Trophoblast cell (in vitro differentiated cells and primary cell): Measurements from ENCODE around the gene CAPN8.
A peak's percentile ranks its signal among the peaks of the same experiment; 100 is the strongest.

Experiments
- DNase-seq, 2 donors: peaks; one replicate each; pipeline ENCODE4 v3.0.0-alpha.2; 2016
- H2AFZ ChIP-seq: 2 replicates; pipeline ENCODE4 v1.6.1; 2013; ENCODE audit warnings: low read length, moderate library complexity, mild to moderate bottlenecking; ENCODE audit not compliant: insufficient read depth, poor library complexity
- H2AK5ac ChIP-seq: 2 replicates; pipeline ENCODE4 v1.6.1; 2013; ENCODE audit warnings: mild to moderate bottlenecking, low read length
- H2BK120ac ChIP-seq: 2 replicates; pipeline ENCODE4 v1.6.1; 2013; ENCODE audit warnings: low read length, mild to moderate bottlenecking, moderate library complexity; ENCODE audit not compliant: insufficient read depth, poor library complexity
- H2BK12ac ChIP-seq: 2 replicates; pipeline ENCODE4 v1.6.1; 2013; ENCODE audit warnings: mild to moderate bottlenecking, low read length, moderate library complexity
- H2BK5ac ChIP-seq: 2 replicates; pipeline ENCODE4 v1.6.1; 2013; ENCODE audit warnings: low read length, low read depth, moderate library complexity, mild to moderate bottlenecking; ENCODE audit not compliant: poor library complexity
- H3K14ac ChIP-seq: 2 replicates; pipeline ENCODE4 v1.6.1; 2013; ENCODE audit warnings: mild to moderate bottlenecking, low read length
- H3K18ac ChIP-seq: 2 replicates; pipeline ENCODE4 v1.6.1; 2013; ENCODE audit warnings: mild to moderate bottlenecking, low read length
- H3K23ac ChIP-seq: 2 replicates; pipeline ENCODE4 v1.6.1; 2013; ENCODE audit warnings: low read length
- H3K27ac ChIP-seq: 2 replicates; pipeline ENCODE4 v1.5.1; 2013; ENCODE audit warnings: low read depth, mild to moderate bottlenecking, inconsistent platforms, low read length, moderate library complexity
- H3K27me3 ChIP-seq: 2 replicates; pipeline ENCODE4 v1.6.1; 2013; ENCODE audit warnings: inconsistent platforms, mild to moderate bottlenecking, low read length, moderate library complexity; ENCODE audit not compliant: insufficient read depth
- H3K36me3 ChIP-seq, 2 experiments: 1 replicate in 1 of 2; 2 replicates in 1 of 2; pipeline ENCODE4 v1.6.1; 2013; ENCODE audit warnings: low read length in 2 of 2, mild to moderate bottlenecking in 2 of 2, moderate library complexity in 1 of 2; ENCODE audit not compliant: insufficient read depth in 2 of 2, control insufficient read depth in 1 of 2
- H3K4ac ChIP-seq: 2 replicates; pipeline ENCODE4 v1.6.1; 2013; ENCODE audit warnings: low read depth, mild to moderate bottlenecking, low read length, moderate library complexity
- H3K4me1 ChIP-seq, 2 experiments: 1 replicate in 1 of 2; 2 replicates in 1 of 2; pipeline ENCODE4 v1.6.1; 2013; ENCODE audit warnings: low read length in 2 of 2, mild to moderate bottlenecking in 2 of 2, moderate library complexity in 1 of 2; ENCODE audit not compliant: insufficient read depth in 2 of 2, control insufficient read depth in 1 of 2
- H3K4me2 ChIP-seq: 2 replicates; pipeline ENCODE4 v1.6.1; 2013; ENCODE audit warnings: inconsistent platforms, mild to moderate bottlenecking, low read length, moderate library complexity
- H3K4me3 ChIP-seq: 2 replicates; pipeline ENCODE4 v1.5.1; 2013; ENCODE audit warnings: mild to moderate bottlenecking, low read depth, low read length, inconsistent platforms
- H3K79me1 ChIP-seq: one replicate; pipeline ENCODE4 v1.6.1; 2013; ENCODE audit warnings: low read length
- H3K79me2 ChIP-seq: 2 replicates; pipeline ENCODE4 v1.6.1; 2013; ENCODE audit warnings: low read length, mild to moderate bottlenecking; ENCODE audit not compliant: control insufficient read depth, insufficient read depth, poor library complexity
- H3K9ac ChIP-seq: 2 replicates; pipeline ENCODE4 v1.6.1; 2013; ENCODE audit warnings: mild to moderate bottlenecking, low read length
- H3K9me3 ChIP-seq: 2 replicates; pipeline ENCODE4 v1.6.1; 2013; ENCODE audit warnings: low read depth, mild to moderate bottlenecking, control low read depth, inconsistent platforms, low read length; ENCODE audit not compliant: insufficient read depth
- H4K12ac ChIP-seq: 2 replicates; pipeline ENCODE4 v1.6.1; 2013; ENCODE audit warnings: low read depth, mild to moderate bottlenecking, low read length, moderate library complexity
- H4K8ac ChIP-seq: 2 replicates; pipeline ENCODE4 v1.6.1; 2013; ENCODE audit warnings: low read depth, mild to moderate bottlenecking, low read length, moderate library complexity
- H4K91ac ChIP-seq: one replicate; pipeline ENCODE4 v1.6.1; 2013; ENCODE audit warnings: low read depth, mild to moderate bottlenecking, low read length, moderate library complexity
- WGBS: extraction: QIAGEN DNeasy Blood & Tissue Kit; methylation state at CpG from one replicate; pipeline ENCODE4 v1.1.7; 2013; ENCODE audit warnings: missing lambda C conversion rate; ENCODE audit not compliant: insufficient read length, insufficient coverage; ENCODE audit errors: extremely low coverage; 5-methylcytosine and 5-hydroxymethylcytosine counted together

Gene CAPN8

DNA sequence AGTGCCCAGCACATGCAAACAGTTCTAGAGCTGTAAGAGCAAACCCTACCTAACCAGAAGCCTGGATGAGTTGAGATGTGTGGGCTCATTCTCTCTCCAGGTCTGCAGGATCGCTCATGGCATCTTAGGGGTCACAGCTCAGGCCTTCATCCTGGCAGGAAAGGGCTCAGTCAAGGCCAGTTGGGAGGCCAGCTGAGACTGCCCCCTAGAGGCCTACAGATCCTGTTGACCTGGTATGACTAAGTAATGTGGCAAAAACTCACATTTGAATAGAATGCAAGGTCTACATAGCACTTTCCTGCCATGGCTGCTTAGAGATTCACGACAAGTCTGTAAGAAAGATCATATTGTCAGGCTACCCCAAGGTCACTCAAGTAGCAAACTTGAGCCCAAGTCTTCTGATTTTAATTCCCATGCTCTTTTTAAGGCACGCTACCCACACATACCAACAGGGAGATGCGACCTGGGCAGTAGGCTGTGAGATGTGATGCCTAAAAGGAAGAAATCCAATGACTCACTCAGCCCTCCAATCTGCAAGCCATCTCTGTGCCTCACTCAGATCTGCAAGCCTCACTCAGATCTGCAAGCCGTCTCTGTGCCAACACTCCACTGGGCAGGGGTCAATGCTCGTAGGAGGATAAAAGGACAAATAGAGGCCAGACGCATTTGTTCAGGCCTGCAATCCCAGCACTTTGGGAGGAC, 5.1 kb upstream of the CAPN8 start:
- H3K27me3 ChIP-seq: no peaks in the 10 kb centered on the region
- WGBS: no CpG with 5 or more reads among the region's 7 CpGs
- DNase-seq: peak; percentile 17 to 45

DNA sequence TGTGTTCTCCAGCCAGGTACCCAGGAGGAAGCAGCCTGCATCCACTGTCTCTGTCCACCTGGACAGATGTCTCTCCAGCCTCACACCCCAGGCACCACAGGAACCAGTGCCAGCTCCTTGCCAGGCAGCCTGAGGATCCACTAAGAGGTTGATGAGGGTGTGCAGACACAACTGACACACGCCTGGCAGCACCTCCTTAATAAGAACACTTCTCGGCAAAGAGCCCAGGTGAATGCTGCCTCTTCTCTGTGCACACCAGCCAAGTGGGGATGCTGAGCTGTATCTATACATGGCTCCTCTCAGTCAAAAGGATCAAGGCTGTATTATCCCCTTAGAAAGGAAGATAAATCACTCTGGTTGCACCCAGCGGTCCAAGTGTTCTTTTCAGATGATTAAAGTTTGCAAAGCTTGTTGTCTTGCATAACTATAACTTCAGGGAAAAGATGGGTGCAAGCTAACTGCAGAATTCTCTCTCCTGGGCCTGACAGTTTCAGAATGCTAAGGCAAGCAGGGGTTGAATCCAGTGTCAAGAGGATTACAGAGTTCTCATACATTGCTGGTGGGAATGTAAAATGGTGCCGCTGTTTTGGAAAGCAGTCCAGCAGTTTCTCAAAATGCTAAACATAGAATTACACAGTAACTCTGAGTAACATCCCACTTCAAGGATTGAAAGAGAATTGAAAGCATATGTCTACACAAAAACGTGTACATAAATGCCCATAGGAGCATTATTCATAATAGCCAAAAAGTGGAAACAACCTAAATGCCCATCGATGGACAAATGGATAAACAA, 3.7 kb upstream of the CAPN8 start:
- Histone ChIP-seq H4K91ac (no peak overlapping the region), H3K4me2 (no peak overlapping the region), H2AK5ac (no peak overlapping the region), H4K12ac (no peak overlapping the region), H3K4me1 (no peaks in the 10 kb centered on the region), H3K9me3 (peaks cover 4% of the 10 kb centered on the region), H3K36me3 (no peaks in the 10 kb centered on the region), H3K4ac (no peak overlapping the region), H3K4me3 (no peak overlapping the region), H2BK120ac (no peak overlapping the region), H3K79me2 (no peaks in the 10 kb centered on the region), H3K79me1 (no peaks in the 10 kb centered on the region), H3K18ac (no peak overlapping the region), H3K14ac (no peak overlapping the region), H3K27ac (no peak overlapping the region), H3K27me3 (no peaks in the 10 kb centered on the region), H2BK12ac (no peak overlapping the region), H4K8ac (no peak overlapping the region), H3K9ac (no peak overlapping the region), H2AFZ (no peak overlapping the region), H2BK5ac (no peak overlapping the region), H3K23ac (no peak overlapping the region)
- no peak for DNase-seq
- no CpG with 5 or more reads among the region's 6 CpGs for WGBS

More for the DNA sequence above, 5.1 kb upstream of the CAPN8 start:
- Histone ChIP-seq H3K4me3 (no peak overlapping the region), H2BK120ac (no peak overlapping the region), H2BK12ac (no peak overlapping the region), H3K4me2 (no peak overlapping the region), H3K23ac (no peak overlapping the region), H3K9me3 (peaks cover 6% of the 10 kb centered on the region), H3K9ac (no peak overlapping the region), H3K18ac (no peak overlapping the region), H2AK5ac (no peak overlapping the region), H2AFZ (no peak overlapping the region), H3K4me1 (no peaks in the 10 kb centered on the region), H3K79me2 (no peaks in the 10 kb centered on the region), H3K4ac (no peak overlapping the region), H3K79me1 (no peaks in the 10 kb centered on the region), H2BK5ac (no peak overlapping the region), H3K36me3 (no peaks in the 10 kb centered on the region), H3K27ac (no peak overlapping the region), H4K12ac (no peak overlapping the region), H4K91ac (no peak overlapping the region), H4K8ac (no peak overlapping the region), H3K14ac (no peak overlapping the region)

DNA sequence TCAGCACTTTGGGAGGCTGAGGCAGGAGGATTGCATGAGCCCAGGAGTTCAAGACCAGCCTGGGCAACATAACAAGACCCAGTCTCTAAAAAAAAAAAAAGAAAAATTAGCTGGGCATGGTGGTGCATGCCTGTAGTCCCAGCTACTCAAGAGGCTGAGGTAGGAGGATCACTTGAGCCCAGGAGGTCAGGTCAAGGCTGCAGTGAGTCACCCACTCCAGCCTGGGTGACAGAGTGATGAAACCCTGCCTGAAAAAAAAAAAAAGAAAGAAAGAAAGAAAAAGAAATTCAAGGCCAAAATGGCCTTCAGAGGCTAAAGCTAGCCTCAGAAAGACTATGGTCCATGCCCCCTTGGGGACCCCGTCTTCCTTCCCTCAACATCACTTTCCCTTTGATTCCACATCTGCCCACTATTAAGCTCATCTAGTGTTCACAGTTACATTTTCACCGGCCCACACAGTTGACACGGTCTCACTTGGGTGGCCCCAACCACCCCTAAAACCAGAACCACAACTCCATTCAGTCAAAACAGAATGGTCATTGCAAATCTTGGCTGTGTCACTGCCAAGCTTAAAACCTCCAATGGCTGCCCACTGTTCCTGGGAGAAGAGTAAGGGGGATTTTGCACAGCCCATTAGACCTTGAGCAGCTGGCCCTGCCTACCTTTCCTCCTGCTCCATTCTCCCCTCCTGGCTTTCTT, 2.1 kb upstream of the CAPN8 start:
- no peak overlapping the region for H3K4me3 ChIP-seq
- H2BK5ac ChIP-seq: no peak overlapping the region
- no peaks in the 10 kb centered on the region for H3K9me3 ChIP-seq

DNA sequence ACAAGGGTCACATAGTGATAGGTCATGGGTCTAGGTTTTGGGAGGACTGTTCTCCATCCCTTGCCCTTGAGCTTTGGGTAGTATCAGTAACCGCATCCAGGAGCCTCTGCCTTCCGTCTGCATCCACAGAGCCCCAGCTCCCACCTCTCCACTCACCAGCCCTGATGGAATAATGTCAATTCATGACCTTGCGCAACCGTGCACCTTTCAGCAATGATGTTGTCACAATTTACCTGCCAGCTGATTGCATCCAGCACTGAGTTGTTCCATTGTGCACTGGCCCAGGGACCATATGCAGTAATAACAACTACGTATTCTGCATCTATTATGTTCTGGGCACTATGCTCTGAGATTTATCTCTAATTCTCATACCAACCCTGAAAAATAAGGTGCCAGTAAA, 1.4 kb downstream of the CAPN8 start:
- no peaks in the 10 kb centered on the region for H3K79me2 ChIP-seq
- no peak overlapping the region for H2BK12ac ChIP-seq
- H3K4me3 ChIP-seq: no peak overlapping the region
- H4K12ac ChIP-seq: no peak overlapping the region
- H2BK120ac ChIP-seq: no peak overlapping the region
- WGBS: no CpG with 5 or more reads among the region's 5 CpGs
- no peak overlapping the region for H3K27ac ChIP-seq
- H2AFZ ChIP-seq: no peak overlapping the region
- no peak overlapping the region for H2AK5ac ChIP-seq
- H3K4ac ChIP-seq: no peak overlapping the region
- H3K9ac ChIP-seq: no peak overlapping the region
- no peak overlapping the region for H3K14ac ChIP-seq
- no peaks in the 10 kb centered on the region for H3K36me3 ChIP-seq
- H3K23ac ChIP-seq: no peak overlapping the region
- H2BK5ac ChIP-seq: no peak overlapping the region
- H4K91ac ChIP-seq: no peak overlapping the region
- H3K27me3 ChIP-seq: no peaks in the 10 kb centered on the region
- H3K18ac ChIP-seq: no peak overlapping the region
- no peak overlapping the region for H3K4me2 ChIP-seq
- DNase-seq: no peak
- no peaks in the 10 kb centered on the region for H3K79me1 ChIP-seq
- H3K9me3 ChIP-seq: no peaks in the 10 kb centered on the region
- H4K8ac ChIP-seq: no peak overlapping the region
- H3K4me1 ChIP-seq: no peaks in the 10 kb centered on the region

More for the DNA sequence above, 2.1 kb upstream of the CAPN8 start:
- H3K36me3 ChIP-seq: no peaks in the 10 kb centered on the region
- H3K14ac ChIP-seq: no peak overlapping the region
- H3K27ac ChIP-seq: no peak overlapping the region
- no peak overlapping the region for H4K8ac ChIP-seq
- H3K79me2 ChIP-seq: no peaks in the 10 kb centered on the region
- DNase-seq: peak in 1 of 2 donors; percentile 37
- no peaks in the 10 kb centered on the region for H3K79me1 ChIP-seq
- H3K4me2 ChIP-seq: no peak overlapping the region
- no peak overlapping the region for H2AFZ ChIP-seq
- WGBS: no CpG with 5 or more reads among the region's 3 CpGs
- no peak overlapping the region for H2AK5ac ChIP-seq
- no peak overlapping the region for H3K18ac ChIP-seq
- no peak overlapping the region for H4K91ac ChIP-seq
- no peaks in the 10 kb centered on the region for H3K4me1 ChIP-seq
- H4K12ac ChIP-seq: no peak overlapping the region
- H3K23ac ChIP-seq: no peak overlapping the region
- no peak overlapping the region for H3K9ac ChIP-seq
- no peaks in the 10 kb centered on the region for H3K27me3 ChIP-seq
- H3K4ac ChIP-seq: no peak overlapping the region
- no peak overlapping the region for H2BK120ac ChIP-seq
- H2BK12ac ChIP-seq: no peak overlapping the region
